ENCODE results near the gene MEX3D.

GRCh38 chr19:1522061-1522460 is 46.1 kb downstream of the MEX3D start:
- TF ChIP-seq CTCF (conservative IDR thresholded peaks at IDR 0.05 in 1 of 2, IDR thresholded peaks at IDR 0.05 in 1 of 2; ENCODE audit: extremely low read depth in 1 of 2, insufficient read depth in 1 of 2, low read depth in 1 of 2, low read length in 2 of 2) = no peak
- no peak for TF ChIP-seq EZH2 (IDR thresholded peaks at IDR 0.05; ENCODE audit: borderline replicate concordance, low read length)
